Activated CD8-positive, alpha-beta memory T cell treated with anti-CD3 and anti-CD28 coated beads for 24 hours (primary cell): ENCODE data around the gene AP5B1.
A peak's percentile ranks its signal among the peaks of the same experiment; 100 is the strongest.

Experiments
- DNase-seq: peaks from one replicate; pipeline ENCODE4 v3.0.0-alpha.2; 2020

Gene AP5B1

GRCh38 chr11:65780770-65781151 lies at the start of gene AP5B1:
Gene AP5B1, minus strand, starts transcription at chr11:65780976. Its CDS starts 385 bp downstream, at chr11:65780591.
- DNase-seq = no peak

DNA sequence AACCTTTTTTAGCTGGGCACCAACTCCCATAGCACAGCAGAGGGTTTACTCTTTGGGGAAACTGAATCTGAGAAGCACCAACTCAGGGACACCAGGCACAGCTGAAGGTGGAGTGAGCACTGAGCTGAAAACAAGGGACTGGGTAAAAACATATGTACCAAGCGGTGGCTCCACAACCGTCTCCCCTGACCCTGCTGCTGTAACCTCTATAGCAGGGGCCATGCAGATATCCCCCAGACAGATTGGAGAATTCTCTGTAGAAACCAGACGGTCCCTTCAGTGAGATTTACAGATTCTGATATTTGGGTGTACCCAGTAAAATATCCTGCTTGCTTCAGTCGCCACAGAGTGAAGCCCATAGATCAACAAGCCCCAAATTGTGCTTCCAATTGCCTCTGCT lies 48.7 kb upstream of the AP5B1 start:
- no peak for DNase-seq

DNA sequence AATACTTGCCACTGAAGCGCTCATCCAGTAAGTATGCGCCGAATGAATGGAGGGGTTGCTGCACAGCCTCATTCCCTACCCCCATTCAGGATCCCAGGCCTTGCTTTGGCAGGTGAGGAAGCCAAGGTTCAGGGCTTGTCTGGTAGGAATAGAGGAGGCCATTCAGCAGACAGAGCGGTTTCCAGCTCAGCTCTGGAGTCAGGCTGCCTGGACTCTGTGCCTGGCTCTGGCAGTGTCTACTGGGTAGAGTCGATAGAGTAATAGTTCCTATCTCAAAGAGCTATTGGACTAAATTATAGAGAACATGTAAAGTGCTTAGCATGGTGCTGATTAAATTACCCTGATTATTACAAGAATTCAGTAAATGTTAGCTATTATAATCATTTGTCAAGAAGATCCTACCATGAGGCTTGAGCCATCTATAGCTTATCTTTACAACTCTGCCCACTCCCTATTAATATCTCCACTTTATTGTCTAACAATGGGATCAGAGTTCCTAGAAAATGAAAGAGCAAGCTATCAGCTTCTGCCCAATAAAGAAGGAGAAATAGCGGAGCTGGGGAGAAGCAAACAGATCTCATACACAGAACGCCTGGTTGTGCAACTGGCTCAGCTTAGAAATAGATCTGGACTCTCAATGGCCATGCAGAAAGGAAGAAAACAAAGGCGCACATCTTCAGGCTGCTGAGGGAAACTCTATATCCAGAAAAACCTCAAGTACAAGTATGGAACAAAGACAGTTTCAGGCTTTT lies 46.4 kb upstream of the AP5B1 start:
- no peak for DNase-seq

- no peak for DNase-seq
These were observed 42.2 kb upstream of the AP5B1 start for GRCh38 chr11:65822776-65823528.

DNA sequence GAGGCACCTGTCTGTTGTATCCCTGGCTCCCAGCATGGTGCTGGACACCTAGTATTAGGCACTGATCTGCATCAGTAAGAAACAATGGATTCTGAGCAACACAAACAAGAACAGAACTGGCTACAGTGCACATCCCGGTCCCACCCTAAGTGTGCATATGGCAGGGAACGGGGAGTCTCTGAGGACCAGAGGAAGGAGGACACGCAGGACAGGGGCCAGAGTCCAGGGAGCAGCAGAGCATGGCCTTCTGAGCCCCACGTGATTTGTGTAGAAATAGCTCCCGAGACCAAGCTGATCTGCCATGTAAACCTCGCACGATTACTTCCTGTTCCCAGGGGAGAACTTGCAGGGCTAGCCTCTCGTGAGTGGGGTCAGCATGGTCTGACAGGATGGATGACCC lies 40.3 kb upstream of the AP5B1 start:
- DNase-seq = no peak

DNA sequence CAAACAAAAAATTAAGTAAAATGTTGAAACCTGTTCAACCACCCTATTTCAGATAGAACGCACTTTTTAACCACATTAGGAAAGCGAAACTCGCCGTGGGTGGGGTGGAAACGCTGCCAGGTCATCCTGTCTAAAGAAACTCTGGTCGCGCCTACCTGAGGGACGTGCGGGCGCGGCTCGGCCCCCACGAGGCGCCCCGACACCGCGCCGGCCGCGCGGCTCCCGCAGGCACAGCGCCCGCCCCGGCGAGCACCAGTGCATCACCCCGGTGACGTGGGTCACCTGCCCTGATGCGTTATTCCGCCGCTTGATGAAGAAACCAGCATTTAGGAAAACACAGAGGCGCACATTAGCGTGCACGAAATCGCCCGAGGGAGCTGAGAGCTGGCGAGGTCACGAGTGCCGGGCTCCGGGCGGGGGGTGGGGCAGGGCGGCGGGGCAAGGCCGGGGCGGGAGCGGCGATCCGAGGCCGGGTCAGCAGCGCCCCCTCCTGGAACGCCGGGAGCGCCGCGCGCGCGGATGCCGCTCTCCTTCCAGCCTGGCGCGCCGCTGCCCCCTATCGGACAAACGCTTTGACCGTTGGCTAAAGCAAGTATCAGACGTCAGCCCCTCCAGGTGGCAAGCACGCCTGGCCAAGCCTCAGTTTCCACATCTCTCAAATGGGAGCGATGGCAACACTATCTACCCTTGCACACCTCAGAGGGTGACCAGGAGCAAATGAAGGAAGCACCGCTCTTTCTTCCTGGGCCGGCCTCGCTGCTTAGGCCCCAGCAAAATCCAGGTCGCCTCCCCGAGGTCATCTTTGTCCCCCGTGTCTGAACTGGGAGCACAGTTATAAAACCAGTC lies 37.3 kb upstream of the AP5B1 start:
- peak; percentile 99 for DNase-seq

DNA sequence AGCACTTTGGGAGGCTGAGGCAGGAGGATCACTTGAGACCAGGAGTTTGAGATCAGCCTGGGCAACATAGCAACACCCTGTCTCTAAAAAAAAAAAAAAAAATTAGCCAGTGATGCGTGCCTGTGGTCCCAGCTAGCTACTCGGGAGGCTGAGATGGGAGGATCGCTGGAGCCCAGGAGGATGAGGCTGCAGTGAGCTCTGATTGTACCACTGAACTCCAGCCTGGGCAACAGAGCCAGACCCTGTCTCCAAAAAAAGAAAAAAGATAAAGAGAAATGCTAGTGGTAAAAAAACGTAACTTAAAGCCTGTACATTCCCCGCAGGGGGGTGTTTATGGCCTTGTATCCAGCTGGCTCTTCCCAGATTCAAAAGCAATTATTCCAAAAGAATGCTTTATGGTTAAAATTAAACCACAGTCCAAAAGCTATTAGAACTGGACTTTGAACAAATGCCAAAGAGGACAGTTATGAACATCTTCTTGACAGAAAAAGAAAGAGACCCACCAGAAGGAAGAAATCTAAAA lies 36.6 kb upstream of the AP5B1 start:
- DNase-seq = no peak

DNA sequence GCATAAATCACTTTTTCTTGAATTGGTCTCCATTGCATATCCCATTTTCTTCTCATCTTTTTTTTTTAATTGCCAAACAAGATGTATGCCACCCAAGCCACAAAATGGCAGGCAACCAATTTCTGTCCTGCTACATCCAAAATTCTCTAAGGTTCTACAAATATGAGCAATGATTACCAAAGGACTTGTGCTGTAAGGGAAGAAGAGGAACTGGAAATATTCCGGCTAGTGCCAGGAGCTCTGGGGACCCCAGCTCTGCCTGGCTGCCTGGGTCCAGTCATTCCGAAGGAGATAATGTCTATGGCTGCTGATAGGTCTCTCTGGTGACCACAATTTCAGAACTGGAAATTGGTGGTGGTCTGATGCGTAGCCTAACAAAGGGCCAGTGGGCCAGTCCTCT lies 35.9 kb upstream of the AP5B1 start:
- no peak for DNase-seq

DNA sequence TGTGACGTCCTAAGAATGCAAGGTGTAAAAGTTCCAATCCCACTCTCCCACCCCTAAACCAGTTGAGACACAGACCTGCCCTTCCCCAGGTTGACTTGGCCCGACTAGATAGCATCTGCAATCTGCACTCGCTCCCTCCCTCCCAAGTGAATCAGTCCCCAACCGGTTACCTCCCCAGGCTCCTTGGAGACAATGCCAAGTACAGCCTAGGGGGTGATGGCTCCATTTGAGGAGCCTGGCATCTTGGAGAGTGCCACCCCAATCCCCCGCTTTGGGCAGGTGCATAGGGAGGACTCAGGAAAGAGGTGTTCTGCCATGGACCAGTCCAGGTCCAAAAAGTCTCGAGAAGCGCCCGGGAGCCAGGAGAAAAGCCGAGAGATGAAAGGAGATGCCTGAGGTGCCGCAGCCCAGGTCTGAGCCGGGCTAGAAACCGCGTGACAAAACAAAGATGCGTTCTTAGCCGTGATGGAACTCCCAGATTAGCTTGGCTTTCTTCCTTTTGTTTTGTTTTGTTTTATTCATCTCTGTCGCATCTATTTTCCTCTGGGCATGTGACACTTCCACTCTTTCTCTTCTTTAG lies 34.3 kb upstream of the AP5B1 start:
- DNase-seq = no peak

DNA sequence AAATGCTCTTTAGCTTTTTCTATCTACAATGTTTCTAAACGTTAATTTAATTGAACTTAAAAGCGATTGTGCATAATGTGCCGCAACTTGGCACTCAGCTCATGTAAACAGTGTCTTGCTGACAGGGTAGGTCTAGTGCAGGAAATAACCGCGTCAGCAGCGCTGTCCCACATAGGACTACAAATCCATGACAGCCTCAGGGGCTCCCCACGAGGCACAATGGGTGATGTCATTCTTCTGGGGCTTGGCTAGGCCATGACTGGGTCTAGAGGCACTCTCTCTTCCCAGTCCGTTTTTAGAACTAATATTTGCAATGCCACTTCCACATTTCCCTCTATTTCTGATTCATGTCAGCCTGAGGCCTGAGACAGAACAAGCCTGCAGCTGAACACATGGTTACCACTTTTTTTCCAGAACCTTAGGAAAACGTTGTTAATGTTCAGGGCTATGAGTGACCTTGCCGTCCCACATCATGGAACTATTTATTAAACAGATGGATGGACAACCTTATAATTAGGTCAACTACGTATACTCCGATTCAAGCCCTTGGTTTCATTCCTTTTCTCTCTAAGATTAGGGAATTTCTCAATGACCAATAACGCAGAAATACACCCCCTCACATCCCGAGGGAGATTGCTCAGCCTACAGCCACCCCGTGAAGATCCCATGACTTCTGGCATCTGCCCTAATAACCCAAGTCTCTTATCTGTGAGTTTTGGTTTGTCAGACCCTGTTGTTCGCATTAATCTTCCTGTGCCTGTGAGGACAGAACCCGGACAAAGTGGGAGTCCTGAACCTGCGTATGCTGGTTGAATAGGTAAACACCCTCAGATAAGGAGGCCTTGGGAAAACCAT lies 33.6 kb upstream of the AP5B1 start:
- DNase-seq = no peak

GRCh38 chr11:65811764-65812475 lies 31.1 kb upstream of the AP5B1 start:
- DNase-seq = no peak

DNA sequence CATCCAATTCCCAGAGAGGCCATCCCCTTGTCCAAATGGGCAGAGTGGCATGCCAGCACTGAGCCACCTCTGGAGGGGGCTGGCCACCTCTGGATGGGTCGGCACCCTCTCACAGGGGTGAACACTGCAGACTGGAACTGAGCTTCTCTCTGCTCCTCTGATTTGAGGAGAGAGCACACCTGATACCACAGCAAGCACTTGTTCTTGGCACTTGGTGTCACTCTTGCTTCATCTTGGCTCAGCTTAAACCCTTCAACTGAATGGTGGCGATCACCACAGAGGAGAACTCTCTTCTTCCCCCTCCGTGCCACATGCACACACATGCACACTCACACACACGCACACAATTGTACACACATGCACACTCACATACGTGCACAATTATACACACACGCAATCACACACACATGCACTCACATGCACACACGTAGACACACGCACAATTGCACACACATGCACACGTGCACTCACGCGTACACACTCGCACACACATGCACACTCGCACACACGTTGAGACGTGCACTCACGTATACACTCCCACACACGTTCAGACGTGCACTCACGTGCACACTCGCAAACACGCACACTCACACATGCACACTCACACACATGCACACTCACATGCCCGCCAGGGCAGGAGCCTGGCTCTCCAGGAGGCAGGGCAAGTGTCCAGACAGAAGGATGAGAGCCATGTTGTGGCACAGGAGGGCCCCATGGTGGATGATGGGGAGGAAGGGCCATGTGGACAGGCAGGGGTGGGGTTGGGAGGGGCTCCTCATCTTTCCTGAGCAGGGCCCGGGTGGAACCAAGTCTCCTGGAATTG lies 29.5 kb upstream of the AP5B1 start:
- DNase-seq = no peak

- DNase-seq = no peak
These were observed 28.7 kb upstream of the AP5B1 start for GRCh38 chr11:65809496-65809895.

DNA sequence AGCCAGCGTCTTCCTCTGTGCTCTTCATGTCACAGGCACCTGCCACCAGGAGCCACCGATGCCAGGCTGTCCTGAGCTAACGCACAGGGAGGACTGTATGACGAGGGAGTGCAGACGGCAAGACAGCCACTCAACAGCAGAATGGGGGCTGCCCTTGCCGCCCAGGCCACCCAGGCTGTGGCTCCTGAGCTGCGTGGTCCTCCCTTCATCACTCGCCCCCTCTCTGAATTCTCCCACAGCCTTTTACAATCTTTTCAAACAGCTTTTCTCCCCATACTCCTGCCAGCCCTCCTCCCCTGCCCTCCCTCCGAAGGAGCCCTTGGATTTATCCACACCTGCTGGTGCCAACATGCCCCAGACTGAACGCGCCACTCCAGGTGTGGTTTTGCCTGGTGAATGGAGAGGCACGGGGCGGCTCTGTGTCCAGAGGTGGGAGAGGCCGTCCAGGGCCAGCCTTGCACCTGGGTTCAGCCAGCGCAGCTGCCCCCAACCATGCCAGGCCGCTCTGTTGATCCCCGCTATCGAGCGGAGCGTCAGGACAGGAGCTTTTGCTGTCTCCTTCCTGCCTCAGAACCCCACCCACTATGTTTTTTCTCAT lies 28.1 kb upstream of the AP5B1 start:
- DNase-seq = no peak

DNA sequence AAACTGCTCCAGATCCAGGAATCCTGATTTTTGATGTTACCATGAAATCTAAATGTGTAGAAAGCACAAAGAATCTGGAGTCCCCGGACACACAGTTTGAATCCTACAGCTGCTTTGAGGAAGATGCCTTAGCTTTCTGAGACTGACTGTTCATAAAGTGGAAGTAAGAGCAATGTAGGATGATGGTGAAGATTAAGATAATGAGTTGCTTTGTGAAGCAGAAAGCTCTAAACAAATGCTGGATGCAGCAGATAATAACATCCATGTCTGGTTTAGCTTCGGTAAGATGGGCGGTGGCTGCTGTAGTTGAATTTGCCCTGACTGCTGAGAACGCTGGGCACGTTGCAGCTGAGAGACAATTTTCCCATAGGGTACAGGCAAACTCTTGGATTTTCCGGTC lies 26.2 kb upstream of the AP5B1 start:
- DNase-seq = no peak

GRCh38 chr11:65803797-65804492 lies 23.2 kb upstream of the AP5B1 start:
- DNase-seq = no peak

- DNase-seq = no peak
These were observed 22.1 kb upstream of the AP5B1 start for GRCh38 chr11:65802841-65803240.

DNA sequence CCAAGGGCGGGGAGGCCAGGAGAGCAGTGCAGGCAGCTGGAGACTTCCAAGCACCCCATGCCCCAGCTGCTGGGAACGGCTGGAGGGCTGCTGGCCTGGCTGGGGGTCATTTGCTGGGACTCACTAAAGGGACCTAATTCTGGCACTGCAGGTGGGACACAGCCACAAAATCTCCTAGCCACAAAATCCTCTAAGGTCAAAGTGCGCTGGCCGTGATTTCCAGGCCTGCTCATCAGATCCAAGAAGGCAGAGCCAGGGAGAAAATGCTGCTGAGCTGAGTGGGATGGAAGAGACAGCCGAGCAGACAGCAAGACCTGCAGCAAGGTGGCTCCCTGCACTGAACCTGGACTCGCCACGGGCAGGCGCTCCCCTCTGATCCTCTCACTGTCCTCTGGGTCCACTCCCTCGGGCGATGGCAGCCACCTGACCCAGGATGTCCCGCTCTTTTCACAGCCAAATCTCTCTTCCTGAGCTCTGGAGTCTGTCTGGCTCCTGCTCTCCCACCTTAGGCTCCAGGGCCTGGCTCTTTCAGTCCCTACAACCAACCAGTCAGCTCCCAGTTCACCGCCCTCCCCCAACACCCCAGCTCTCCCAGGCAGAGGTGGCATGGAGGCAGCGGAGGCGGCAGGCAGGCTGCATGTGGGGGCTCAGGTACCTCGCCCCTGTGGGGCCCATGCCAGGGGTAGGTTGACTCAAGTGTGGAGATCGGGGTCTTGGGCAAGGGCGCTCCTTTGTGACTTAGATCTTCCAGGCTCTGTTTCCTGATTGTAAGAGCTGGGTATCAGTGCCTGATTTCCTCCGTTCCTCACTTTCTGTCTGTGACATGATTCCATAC lies 20.6 kb upstream of the AP5B1 start:
- no peak for DNase-seq
